Measurements from ENCODE around the gene DAP. TPM values are rescaled to one million over a fixed set of nuclear protein-coding genes. Genes with fewer than 3 reads are reported as not detected.
A peak's percentile ranks its signal among the peaks of the same experiment; 100 is the strongest.

Gene DAP
- total and polyA plus RNA-seq, 2 of the 13 experiments (the other 11 are each of a cell fraction or from before 2014, with no cell fraction given), result 22.0 to 57.5 TPM

GRCh38 chr5:10747678-10748622 lies 13.1 kb downstream of the DAP start (continued):
- TF ChIP-seq PAXIP1 (CRISPR knock-in tag; conservative IDR thresholded peaks at IDR 0.05) (peak; percentile 71), TOE1 (CRISPR knock-in tag; IDR thresholded peaks at IDR 0.05) (no peak), ZFP37 (CRISPR knock-in tag; IDR thresholded peaks at IDR 0.05; ENCODE audit: borderline replicate concordance) (no peak), SRY (CRISPR knock-in tag; IDR thresholded peaks at IDR 0.05) (no peak), ZNF878 (CRISPR knock-in tag; IDR thresholded peaks at IDR 0.05) (no peak), TSC22D2 (CRISPR knock-in tag; IDR thresholded peaks at IDR 0.05; ENCODE audit: borderline replicate concordance) (no peak), FOXA3 (CRISPR knock-in tag; IDR thresholded peaks at IDR 0.05) (0 out of 2 replicates have a peak, but pooled peaks have one; percentile 22), ZNF263 (CRISPR knock-in tag; IDR thresholded peaks at IDR 0.05) (no peak), DNMT1 (CRISPR knock-in tag; IDR thresholded peaks at IDR 0.05) (no peak), MEIS1 (CRISPR knock-in tag; IDR thresholded peaks at IDR 0.05; ENCODE audit: borderline replicate concordance) (no peak), ZNF781 (CRISPR knock-in tag; IDR thresholded peaks at IDR 0.05; ENCODE audit: borderline replicate concordance, not compliant biosample characterization) (peak; percentile 49), ZNF800 (CRISPR knock-in tag; IDR thresholded peaks at IDR 0.05) (no peak), ZNF83 (CRISPR knock-in tag; IDR thresholded peaks at IDR 0.05; ENCODE audit: borderline replicate concordance) (no peak), IRF1 (CRISPR knock-in tag; IDR thresholded peaks at IDR 0.05; ENCODE audit: low read depth) (no peak), SIX4 (CRISPR knock-in tag; IDR thresholded peaks at IDR 0.05) (no peak), ZNF230 (CRISPR knock-in tag; IDR thresholded peaks at IDR 0.05) (no peak), ZNF770 (CRISPR knock-in tag; IDR thresholded peaks at IDR 0.05) (no peak), ZUFSP (CRISPR knock-in tag; IDR thresholded peaks at IDR 0.05; ENCODE audit: borderline replicate concordance) (no peak)

All from HepG2 (cell line).